Right forelimb (tissue), 1 donor: ENCODE results near the gene RBL1.
"Not testable (repeated sequence)": the region's sequence is repeated elsewhere in the genome, so short reads cannot be mapped to it uniquely, and the experiment has no call there.

ENCODE experiments used
- DNase-seq: peaks from one replicate; pipeline ENCODE4 v3.0.0-alpha.2; 2018

Gene RBL1

GRCh38 chr20:36994221-36994620 lies 101.6 kb downstream of the RBL1 start:
- not testable (repeated sequence) for DNase-seq

GRCh38 chr20:36992802-36993334 lies 102.9 kb downstream of the RBL1 start:
- DNase-seq: no peak

DNA sequence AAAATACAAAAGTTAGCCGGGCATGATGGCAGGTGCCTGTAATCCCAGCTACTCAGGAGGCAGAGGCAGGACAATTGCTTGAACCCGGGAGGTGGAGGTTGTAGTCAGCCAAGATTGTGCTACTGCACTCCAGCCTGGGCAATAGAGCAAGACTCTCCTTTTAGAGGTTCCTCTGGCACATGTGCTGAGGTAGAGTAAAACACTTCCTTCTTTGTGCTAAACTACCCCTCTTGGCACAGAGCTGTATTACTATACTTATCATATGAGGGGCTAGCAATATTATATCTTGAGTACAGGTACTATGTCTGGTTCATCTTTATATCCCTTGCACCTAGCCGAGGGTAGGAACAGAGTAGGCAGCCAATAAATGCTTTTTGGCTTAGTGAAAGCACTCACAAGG lies 104.1 kb downstream of the RBL1 start:
- no peak for DNase-seq

GRCh38 chr20:36989797-36990196 lies 106.0 kb downstream of the RBL1 start:
- DNase-seq: no peak

DNA sequence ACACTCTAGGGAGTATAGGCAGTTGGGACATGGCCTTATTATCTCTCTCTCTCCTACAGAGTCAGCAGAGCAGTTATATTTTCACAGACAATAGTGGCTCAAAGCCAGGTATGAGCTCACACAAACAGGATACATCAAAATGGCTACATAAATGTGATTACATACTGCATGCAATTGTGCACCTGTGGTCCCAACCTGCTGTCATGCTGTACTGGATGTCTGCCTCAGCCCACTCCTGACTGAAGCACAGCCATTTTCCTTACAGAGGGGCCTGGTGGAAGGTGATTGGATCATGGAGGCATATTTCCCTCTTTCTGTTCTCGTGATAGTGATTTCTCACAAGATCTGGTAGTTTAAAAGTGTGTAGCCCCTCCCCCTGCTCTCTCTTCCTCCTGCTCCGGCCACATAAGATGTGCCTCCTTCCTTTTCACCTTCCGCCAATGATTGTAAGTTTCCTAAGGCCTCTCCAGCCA lies 107.3 kb downstream of the RBL1 start:
- no peak for DNase-seq

DNA sequence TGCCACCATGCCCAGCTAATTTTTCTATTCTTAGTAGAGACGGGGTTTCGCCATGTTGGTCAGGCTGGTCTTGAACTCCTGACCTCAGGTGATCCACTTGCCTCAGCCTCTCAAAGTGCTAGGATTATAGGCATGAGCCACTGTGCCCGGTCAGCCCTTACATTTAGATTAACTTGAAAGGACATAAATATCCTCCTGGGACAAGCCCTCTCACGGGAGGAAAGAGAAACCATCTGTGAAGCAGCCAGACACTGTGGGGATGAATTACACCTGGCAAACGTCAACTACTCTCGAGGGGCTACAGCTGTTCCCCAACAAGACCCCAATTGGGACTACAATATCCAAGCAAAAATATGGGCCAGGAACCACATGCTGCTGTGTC lies 111.5 kb downstream of the RBL1 start:
- DNase-seq: no peak

- DNase-seq: no peak
Observed at GRCh38 chr20:36975099-36975818, 120.5 kb downstream of the RBL1 start.

- no peak for DNase-seq
Observed at GRCh38 chr20:36974660-36975059, 121.1 kb downstream of the RBL1 start.

DNA sequence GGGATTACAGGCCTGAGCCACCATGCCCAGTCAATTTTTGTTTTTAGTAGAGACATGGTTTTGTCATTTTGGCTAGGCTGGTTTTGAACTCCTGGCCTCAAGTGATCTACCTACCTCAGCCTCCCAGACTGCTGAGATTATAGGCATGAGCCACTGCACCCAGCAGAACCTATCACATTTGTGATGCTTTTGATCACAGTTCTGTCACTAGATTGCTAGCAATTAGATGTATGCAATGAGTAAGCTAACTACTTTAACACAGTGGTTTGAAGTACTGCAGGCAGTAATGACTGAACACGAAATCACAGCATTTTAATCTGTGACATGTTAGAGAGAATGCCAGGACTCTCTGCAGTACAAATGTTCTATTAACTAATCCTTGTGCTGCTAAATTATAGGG lies 124.7 kb downstream of the RBL1 start:
- DNase-seq: no peak

GRCh38 chr20:36969478-36970186 lies 126.2 kb downstream of the RBL1 start:
- DNase-seq: no peak

- no peak for DNase-seq
Observed at GRCh38 chr20:36969051-36969450, 126.7 kb downstream of the RBL1 start.

DNA sequence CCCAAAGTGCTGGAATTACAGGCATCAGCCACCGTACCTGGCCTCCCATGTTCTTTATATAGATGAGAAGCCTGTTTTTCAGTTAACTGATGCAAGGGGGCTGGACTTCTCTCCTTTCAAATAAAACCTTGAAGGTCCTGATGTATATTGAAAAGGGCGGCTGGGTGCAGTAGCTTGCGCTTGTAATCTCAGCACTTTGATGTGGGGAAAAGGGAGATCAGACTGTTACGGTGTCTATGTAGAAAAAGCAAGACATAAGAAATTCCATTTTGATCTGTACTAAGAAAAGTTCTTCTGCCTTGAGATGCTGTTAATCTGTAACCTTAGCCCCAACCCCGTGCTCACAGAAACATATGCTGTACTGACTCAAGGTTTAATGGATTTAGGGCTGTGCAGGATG lies 128.2 kb downstream of the RBL1 start:
- DNase-seq: no peak

DNA sequence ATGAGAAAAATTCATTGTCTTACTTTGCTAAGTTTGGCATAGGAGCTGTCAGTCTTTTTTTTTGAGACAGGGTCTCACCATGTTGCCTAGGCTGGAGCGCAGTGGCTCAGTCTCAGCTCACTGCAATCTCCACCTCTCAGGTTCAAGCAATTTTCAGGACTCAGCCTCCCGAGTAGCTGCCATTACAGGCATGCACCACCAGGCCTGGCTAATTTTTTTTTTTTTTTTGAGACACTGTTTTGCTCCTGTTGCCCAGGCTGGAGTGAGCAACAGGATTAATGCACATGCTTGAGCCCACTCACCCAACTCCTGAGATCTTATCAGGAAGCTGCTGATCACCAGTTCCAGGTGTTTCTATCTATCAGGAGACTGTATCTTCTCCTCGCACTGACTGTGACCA lies 128.8 kb downstream of the RBL1 start:
- DNase-seq: not testable (repeated sequence)

- not testable (repeated sequence) for DNase-seq
Observed at GRCh38 chr20:36962354-36962941, 133.3 kb downstream of the RBL1 start.

DNA sequence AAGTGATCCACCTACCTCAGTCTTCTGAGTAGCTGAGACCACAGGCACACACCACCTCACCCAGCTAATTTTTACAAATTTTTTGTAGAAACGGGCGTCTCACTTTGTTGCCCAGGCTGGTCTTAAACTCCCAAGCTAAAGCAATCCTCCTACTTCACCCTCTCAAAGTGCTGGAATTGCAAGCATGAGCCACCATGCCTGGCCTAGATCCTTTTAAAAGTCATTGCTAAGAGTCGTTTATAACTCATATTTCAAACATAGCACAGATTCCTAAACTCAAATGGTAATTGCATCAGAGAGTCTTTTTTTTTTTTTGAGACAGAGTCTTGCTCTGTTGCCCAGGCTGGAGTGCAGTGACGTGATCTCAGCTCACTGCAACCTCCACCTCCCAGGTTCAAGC lies 136.6 kb downstream of the RBL1 start:
- no peak for DNase-seq

DNA sequence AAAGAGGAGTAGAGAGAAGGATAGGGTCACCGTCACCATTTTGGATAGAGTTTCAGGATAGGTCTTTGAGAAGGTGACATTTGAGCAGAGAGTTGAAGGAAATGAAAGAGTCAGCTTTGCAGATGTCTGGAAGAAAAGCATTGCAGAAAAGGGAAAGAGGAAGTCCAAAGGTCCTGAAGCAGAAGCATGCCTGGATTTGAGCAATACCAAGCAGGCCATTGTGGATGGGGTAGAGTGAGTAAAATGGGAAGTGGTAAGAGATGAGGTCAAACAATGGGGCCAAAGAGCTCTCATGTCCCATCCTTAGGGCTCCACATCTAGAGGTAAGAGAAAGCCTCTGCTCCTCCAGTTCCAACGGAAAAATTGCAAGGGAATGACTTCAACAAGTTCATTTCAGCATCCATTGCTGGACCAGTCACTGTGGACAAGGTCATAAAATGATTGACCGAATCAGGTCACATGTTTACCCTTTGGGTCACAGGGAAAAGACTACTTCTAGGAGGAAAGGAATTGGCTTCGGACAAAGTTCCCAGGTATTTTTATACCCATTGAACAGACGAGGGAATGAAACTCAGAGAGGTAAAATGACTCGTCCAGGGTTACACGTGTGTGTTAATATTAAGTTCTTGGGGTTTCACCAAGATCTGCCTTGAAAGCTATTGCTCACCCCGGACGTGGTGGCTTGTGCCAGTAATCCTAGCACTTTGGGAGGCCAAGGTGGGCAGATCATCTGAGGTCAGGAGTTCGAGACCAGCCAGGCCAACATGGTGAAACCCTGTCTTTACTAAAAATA lies 137.7 kb downstream of the RBL1 start:
- DNase-seq: no peak

GRCh38 chr20:36956674-36957073 lies 139.1 kb downstream of the RBL1 start:
- no peak for DNase-seq

GRCh38 chr20:36956016-36956415 lies 139.8 kb downstream of the RBL1 start:
- DNase-seq: no peak

GRCh38 chr20:36951979-36952738 lies 143.6 kb downstream of the RBL1 start:
- peak; percentile 40 for DNase-seq

DNA sequence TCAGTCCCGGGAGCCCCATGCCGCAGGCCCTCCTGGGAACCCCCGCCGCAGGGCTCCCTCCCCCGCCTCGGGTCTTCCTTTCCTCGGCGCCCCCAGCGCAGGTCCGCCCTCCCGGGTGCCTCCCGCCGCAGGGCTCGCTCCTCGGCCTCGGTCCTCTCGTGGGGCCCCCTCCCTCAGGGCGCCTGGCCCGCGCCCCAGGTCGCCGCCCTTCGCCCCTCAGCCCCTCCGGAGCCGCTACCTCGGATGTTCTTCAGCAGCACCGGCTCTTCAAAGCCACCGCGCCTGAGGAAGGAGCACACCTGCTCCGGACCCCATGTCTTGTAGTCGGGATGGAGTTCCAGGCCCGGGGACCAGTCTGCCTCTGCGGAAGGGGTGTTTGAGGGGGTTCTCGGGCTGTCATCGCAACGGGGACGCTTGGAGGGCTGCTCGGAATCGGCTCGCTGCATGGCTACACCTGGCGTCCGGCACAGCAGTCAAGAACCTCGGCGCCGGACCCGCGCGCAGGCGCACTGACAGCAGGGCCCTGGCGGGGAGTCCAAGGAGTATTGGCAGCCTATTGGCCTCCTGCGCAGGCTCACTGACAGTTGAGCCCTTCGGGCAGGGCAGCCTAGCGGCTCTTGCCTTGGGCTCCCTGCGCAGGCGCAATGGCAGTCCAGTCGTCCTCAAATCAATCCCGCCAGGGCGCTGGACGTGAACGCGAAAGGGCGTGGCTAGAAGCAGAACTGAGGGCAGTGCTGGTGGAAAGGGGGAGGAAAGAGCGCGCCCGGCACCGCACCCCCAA lies 144.4 kb downstream of the RBL1 start, which contains the start of gene SAMHD1:
TSS of gene SAMHD1 (minus strand) at position 511 of the 781 bp plus-strand sequence. CDS start at position 446, 65 bp downstream.
- peak; percentile 93 for DNase-seq
